ENCODE data around the gene IRF2BP2.
A peak's percentile ranks its signal among the peaks of the same experiment; 100 is the strongest.

IRF2BP2 gene

GRCh38 chr1:234584926-234585325 lies 25.1 kb downstream of the IRF2BP2 start:
- Histone ChIP-seq H3K4me1 (ENCODE audit: insufficient read depth, low read length) (peaks cover 70% of the 10 kb centered on the region), H3K9me3 (ENCODE audit: low read length) (no peaks in the 10 kb centered on the region), H3K27ac (ENCODE audit: low read depth, low read length) (peak overlapping the region; percentile 71), H3K36me3 (ENCODE audit: insufficient read depth, low read length) (no peaks in the 10 kb centered on the region), H3K27me3 (ENCODE audit: control insufficient read depth in 1 of 2, insufficient read depth in 2 of 2, low read length in 2 of 2) (no peaks in the 10 kb centered on the region), H3K4me3 (ENCODE audit: low read depth in 1 of 2, low read length in 2 of 2) (no peak overlapping the region), H3K9ac (ENCODE audit: low read length) (peak overlapping the region; percentile 47)

- Histone ChIP-seq H3K27me3 (ENCODE audit: control insufficient read depth in 1 of 2, insufficient read depth in 2 of 2, low read length in 2 of 2) (no peaks in the 10 kb centered on the region), H3K27ac (ENCODE audit: low read depth, low read length) (peak overlapping the region; percentile 71), H3K9me3 (ENCODE audit: low read length) (no peaks in the 10 kb centered on the region), H3K4me1 (ENCODE audit: insufficient read depth, low read length) (peaks cover 65% of the 10 kb centered on the region), H3K4me3 (ENCODE audit: low read depth in 1 of 2, low read length in 2 of 2) (no peak overlapping the region), H3K9ac (ENCODE audit: low read length) (peak overlapping the region; percentile 47), H3K36me3 (ENCODE audit: insufficient read depth, low read length) (no peaks in the 10 kb centered on the region)
These were observed 25.6 kb downstream of the IRF2BP2 start for GRCh38 chr1:234584420-234584805.

- Histone ChIP-seq H3K9me3 (ENCODE audit: low read length) (no peaks in the 10 kb centered on the region), H3K36me3 (ENCODE audit: insufficient read depth, low read length) (no peaks in the 10 kb centered on the region), H3K9ac (ENCODE audit: low read length) (peak overlapping the region; percentile 47), H3K4me1 (ENCODE audit: insufficient read depth, low read length) (peaks cover 61% of the 10 kb centered on the region), H3K27me3 (ENCODE audit: control insufficient read depth in 1 of 2, insufficient read depth in 2 of 2, low read length in 2 of 2) (no peaks in the 10 kb centered on the region), H3K4me3 (ENCODE audit: low read depth in 1 of 2, low read length in 2 of 2) (no peak overlapping the region), H3K27ac (ENCODE audit: low read depth, low read length) (peak overlapping the region; percentile 71)
These were observed 26.1 kb downstream of the IRF2BP2 start for GRCh38 chr1:234583755-234584419.

DNA sequence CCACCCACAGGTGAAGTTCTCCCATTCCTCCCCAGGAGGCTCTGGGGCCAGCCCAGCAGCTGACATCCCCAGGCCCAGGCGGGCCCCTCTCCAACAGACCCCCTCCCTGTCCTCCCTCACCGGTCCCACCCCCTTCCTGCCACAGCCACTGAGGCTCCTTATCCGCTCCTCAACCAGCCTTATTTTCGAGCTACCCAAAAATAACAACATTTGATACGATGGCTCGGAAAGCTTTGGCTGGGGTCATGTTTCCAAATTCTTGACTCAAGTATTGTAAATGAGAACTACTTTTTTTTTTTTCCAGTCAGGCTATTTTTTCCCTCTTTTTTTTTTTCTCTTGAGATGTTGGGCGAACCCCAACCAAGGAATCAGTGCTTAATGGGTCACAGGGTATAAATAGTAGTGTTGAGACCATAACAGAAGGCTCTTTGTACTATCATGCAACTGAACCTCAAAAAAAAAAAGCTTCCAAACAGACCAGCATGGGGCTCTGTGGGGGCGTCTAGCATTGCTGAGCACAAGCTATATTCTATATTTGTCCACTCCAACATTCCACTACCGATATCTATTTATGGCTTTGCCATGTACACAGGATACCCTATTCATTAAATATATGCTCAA lies 27.2 kb downstream of the IRF2BP2 start:
- Histone ChIP-seq H3K9me3 (ENCODE audit: low read length) (no peaks in the 10 kb centered on the region), H3K27me3 (ENCODE audit: control insufficient read depth in 1 of 2, insufficient read depth in 2 of 2, low read length in 2 of 2) (no peaks in the 10 kb centered on the region), H3K27ac (ENCODE audit: low read depth, low read length) (peak overlapping the region; percentile 71), H3K4me1 (ENCODE audit: insufficient read depth, low read length) (peaks cover 59% of the 10 kb centered on the region), H3K4me3 (ENCODE audit: low read depth in 1 of 2, low read length in 2 of 2) (no peak overlapping the region), H3K9ac (ENCODE audit: low read length) (peak overlapping the region; percentile 15), H3K36me3 (ENCODE audit: insufficient read depth, low read length) (no peaks in the 10 kb centered on the region)

DNA sequence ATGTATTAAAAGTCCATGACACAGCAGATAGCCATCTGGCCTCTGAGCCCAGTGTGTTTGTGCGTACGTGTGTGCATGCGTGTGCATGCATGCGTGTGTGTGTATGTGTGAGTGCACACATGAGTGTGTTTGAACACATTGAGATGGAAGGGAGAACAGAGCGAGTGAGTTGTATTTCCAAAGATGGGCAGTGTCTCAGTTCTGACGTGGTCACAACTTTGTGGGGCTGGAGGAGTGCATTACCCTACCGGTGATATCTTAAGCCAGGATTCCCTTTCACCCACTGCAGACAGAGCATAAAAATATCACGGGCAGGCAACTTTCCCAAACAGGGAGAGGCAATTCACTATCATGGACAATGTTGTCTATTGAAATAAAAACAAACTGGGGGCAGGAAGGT lies 27.8 kb downstream of the IRF2BP2 start:
- H3K4me3 ChIP-seq (ENCODE audit: low read depth in 1 of 2, low read length in 2 of 2) = no peak overlapping the region
- no peaks in the 10 kb centered on the region for H3K36me3 ChIP-seq (ENCODE audit: insufficient read depth, low read length)
- H3K9ac ChIP-seq (ENCODE audit: low read length) = no peak overlapping the region
- peak overlapping the region; percentile 71 for H3K27ac ChIP-seq (ENCODE audit: low read depth, low read length)
- H3K9me3 ChIP-seq (ENCODE audit: low read length) = no peaks in the 10 kb centered on the region
- H3K4me1 ChIP-seq (ENCODE audit: insufficient read depth, low read length) = peaks cover 54% of the 10 kb centered on the region
- no peaks in the 10 kb centered on the region for H3K27me3 ChIP-seq (ENCODE audit: control insufficient read depth in 1 of 2, insufficient read depth in 2 of 2, low read length in 2 of 2)

DNA sequence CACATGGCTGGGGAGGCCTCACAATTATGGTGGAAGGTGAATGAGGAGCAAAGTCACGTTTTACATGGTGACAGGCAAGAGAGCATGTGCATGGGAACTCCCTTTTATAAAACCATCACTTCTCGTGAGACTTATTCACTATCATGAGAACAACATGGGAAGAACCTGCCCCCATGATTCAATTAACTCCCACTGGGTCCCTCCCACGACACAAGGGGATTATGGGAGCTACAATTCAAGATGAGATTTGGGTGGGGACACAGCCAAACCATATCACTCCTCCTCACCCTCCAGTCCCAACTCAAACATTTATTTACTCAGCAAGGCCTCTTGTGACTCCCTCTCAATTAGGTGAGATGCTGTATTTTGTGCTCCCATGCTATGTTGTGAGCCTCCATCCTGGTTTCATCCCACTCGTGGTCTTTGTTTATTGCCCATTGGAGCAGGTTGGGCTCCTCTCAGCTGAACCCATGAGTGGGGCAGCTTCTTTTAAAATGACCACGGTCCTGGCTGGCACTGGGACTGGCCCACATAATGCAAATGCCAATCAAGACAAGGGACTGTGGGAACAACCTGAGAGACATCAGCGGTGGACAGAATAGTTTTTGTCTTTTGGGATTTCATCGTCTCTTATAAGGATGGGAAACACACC lies 28.8 kb downstream of the IRF2BP2 start:
- Histone ChIP-seq H3K4me1 (ENCODE audit: insufficient read depth, low read length) (peaks cover 44% of the 10 kb centered on the region), H3K27me3 (ENCODE audit: control insufficient read depth in 1 of 2, insufficient read depth in 2 of 2, low read length in 2 of 2) (no peaks in the 10 kb centered on the region), H3K4me3 (ENCODE audit: low read depth in 1 of 2, low read length in 2 of 2) (no peak overlapping the region), H3K9ac (ENCODE audit: low read length) (no peak overlapping the region), H3K36me3 (ENCODE audit: insufficient read depth, low read length) (no peaks in the 10 kb centered on the region), H3K9me3 (ENCODE audit: low read length) (no peaks in the 10 kb centered on the region), H3K27ac (ENCODE audit: low read depth, low read length) (peak overlapping the region; percentile 30)

- Histone ChIP-seq H3K4me3 (ENCODE audit: low read depth in 1 of 2, low read length in 2 of 2) (no peak overlapping the region), H3K9ac (ENCODE audit: low read length) (no peak overlapping the region), H3K27me3 (ENCODE audit: control insufficient read depth in 1 of 2, insufficient read depth in 2 of 2, low read length in 2 of 2) (no peaks in the 10 kb centered on the region), H3K4me1 (ENCODE audit: insufficient read depth, low read length) (peaks cover 32% of the 10 kb centered on the region), H3K36me3 (ENCODE audit: insufficient read depth, low read length) (no peaks in the 10 kb centered on the region), H3K27ac (ENCODE audit: low read depth, low read length) (no peak overlapping the region), H3K9me3 (ENCODE audit: low read length) (no peaks in the 10 kb centered on the region)
These were observed 30.0 kb downstream of the IRF2BP2 start for GRCh38 chr1:234579967-234580366.

- Histone ChIP-seq H3K4me1 (ENCODE audit: insufficient read depth, low read length) (peaks cover 23% of the 10 kb centered on the region), H3K9ac (ENCODE audit: low read length) (no peak overlapping the region), H3K27ac (ENCODE audit: low read depth, low read length) (no peak overlapping the region), H3K4me3 (ENCODE audit: low read depth in 1 of 2, low read length in 2 of 2) (no peak overlapping the region), H3K9me3 (ENCODE audit: low read length) (no peaks in the 10 kb centered on the region), H3K36me3 (ENCODE audit: insufficient read depth, low read length) (no peaks in the 10 kb centered on the region), H3K27me3 (ENCODE audit: control insufficient read depth in 1 of 2, insufficient read depth in 2 of 2, low read length in 2 of 2) (no peaks in the 10 kb centered on the region)
These were observed 31.2 kb downstream of the IRF2BP2 start for GRCh38 chr1:234578735-234579134.

GRCh38 chr1:234578087-234578486 lies 31.9 kb downstream of the IRF2BP2 start:
- Histone ChIP-seq H3K27me3 (ENCODE audit: control insufficient read depth in 1 of 2, insufficient read depth in 2 of 2, low read length in 2 of 2) (no peaks in the 10 kb centered on the region), H3K9me3 (ENCODE audit: low read length) (no peaks in the 10 kb centered on the region)

GRCh38 chr1:234573711-234574299 lies 36.2 kb downstream of the IRF2BP2 start:
- Histone ChIP-seq H3K4me1 (ENCODE audit: insufficient read depth, low read length) (peaks cover 16% of the 10 kb centered on the region), H3K36me3 (ENCODE audit: insufficient read depth, low read length) (no peaks in the 10 kb centered on the region), H3K27ac (ENCODE audit: low read depth, low read length) (no peak overlapping the region), H3K9ac (ENCODE audit: low read length) (no peak overlapping the region), H3K9me3 (ENCODE audit: low read length) (no peaks in the 10 kb centered on the region), H3K4me3 (ENCODE audit: low read depth in 1 of 2, low read length in 2 of 2) (no peak overlapping the region), H3K27me3 (ENCODE audit: control insufficient read depth in 1 of 2, insufficient read depth in 2 of 2, low read length in 2 of 2) (no peaks in the 10 kb centered on the region)

More at GRCh38 chr1:234578087-234578486, 31.9 kb downstream of the IRF2BP2 start:
- no peak overlapping the region for H3K4me3 ChIP-seq (ENCODE audit: low read depth in 1 of 2, low read length in 2 of 2)
- H3K9ac ChIP-seq (ENCODE audit: low read length) = no peak overlapping the region
- H3K4me1 ChIP-seq (ENCODE audit: insufficient read depth, low read length) = peaks cover 23% of the 10 kb centered on the region
- no peaks in the 10 kb centered on the region for H3K36me3 ChIP-seq (ENCODE audit: insufficient read depth, low read length)
- no peak overlapping the region for H3K27ac ChIP-seq (ENCODE audit: low read depth, low read length)

DNA sequence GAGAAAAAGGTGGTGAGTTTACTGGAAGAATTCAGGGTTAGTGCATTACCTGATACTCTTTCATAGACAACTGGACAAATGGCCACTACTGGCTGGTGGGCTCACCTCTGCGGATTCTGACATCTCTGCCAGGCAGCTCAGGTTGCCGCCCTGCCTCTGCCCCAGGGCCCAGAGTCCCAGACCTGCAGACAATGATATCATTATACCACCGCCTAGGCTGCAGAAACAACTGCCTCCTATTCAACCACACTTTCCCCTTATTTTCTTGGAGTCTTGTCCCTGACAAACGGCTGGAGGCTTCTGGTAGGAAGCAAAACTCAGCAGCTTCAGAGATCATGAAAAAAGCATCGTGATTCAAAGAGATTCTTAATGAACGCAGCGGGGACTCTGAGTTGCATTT lies 37.0 kb downstream of the IRF2BP2 start:
- Histone ChIP-seq H3K27me3 (ENCODE audit: control insufficient read depth in 1 of 2, insufficient read depth in 2 of 2, low read length in 2 of 2) (no peaks in the 10 kb centered on the region), H3K36me3 (ENCODE audit: insufficient read depth, low read length) (no peaks in the 10 kb centered on the region), H3K4me1 (ENCODE audit: insufficient read depth, low read length) (peaks cover 16% of the 10 kb centered on the region), H3K9ac (ENCODE audit: low read length) (no peak overlapping the region), H3K27ac (ENCODE audit: low read depth, low read length) (no peak overlapping the region), H3K9me3 (ENCODE audit: low read length) (no peaks in the 10 kb centered on the region), H3K4me3 (ENCODE audit: low read depth in 1 of 2, low read length in 2 of 2) (no peak overlapping the region)

Measured in muscle layer of colon (tissue), 2 donors.